ENCODE data around the gene MPPED2.

DNA sequence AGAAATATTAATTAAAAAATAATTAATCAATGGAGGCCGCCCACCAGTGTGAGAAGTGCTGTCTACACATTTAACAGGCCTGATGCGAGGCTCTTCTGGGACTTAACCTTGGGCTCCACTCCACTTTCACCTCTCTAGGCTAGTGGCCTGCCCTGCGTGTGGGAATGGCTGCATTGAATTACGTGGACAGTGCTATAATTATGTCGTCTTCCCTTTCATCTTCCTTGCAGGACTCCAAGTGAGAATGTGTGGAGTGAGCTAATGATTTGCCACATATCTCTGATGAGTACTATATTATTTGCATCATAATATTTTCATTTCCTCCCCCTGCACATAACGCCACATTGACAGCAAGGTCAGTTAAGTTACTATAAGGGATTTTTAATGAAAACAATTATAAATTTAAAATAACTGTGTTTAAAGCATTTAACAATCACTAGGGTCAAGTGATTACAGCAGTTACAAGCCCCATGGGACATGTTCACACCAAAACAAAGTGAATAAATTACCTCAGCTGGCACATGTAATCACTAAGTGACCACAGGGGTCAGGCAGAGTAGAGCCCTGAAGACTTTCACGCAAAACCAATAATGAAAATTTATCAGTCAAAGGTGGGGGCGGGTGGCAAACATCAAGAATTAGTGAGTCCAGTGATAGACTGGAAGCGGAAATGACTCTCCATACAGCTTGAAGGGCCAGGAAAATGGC, 63.5 kb downstream of the MPPED2 start:
- TF ChIP-seq, protein P1, sequence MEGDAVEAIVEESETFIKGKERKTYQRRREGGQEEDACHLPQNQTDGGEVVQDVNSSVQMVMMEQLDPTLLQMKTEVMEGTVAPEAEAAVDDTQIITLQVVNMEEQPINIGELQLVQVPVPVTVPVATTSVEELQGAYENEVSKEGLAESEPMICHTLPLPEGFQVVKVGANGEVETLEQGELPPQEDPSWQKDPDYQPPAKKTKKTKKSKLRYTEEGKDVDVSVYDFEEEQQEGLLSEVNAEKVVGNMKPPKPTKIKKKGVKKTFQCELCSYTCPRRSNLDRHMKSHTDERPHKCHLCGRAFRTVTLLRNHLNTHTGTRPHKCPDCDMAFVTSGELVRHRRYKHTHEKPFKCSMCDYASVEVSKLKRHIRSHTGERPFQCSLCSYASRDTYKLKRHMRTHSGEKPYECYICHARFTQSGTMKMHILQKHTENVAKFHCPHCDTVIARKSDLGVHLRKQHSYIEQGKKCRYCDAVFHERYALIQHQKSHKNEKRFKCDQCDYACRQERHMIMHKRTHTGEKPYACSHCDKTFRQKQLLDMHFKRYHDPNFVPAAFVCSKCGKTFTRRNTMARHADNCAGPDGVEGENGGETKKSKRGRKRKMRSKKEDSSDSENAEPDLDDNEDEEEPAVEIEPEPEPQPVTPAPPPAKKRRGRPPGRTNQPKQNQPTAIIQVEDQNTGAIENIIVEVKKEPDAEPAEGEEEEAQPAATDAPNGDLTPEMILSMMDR (IDR thresholded peaks at IDR 0.05; ENCODE audit: low read depth, low read length) = no peak
- TF ChIP-seq POLR2A (IDR thresholded peaks at IDR 0.05; ENCODE audit: extremely low read depth, insufficient read length) = no peak
- no peak for TF ChIP-seq MYC (IDR thresholded peaks at IDR 0.05; ENCODE audit: low read depth, low read length)
- TF ChIP-seq, protein P2, sequence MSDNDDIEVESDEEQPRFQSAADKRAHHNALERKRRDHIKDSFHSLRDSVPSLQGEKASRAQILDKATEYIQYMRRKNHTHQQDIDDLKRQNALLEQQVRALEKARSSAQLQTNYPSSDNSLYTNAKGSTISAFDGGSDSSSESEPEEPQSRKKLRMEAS (IDR thresholded peaks at IDR 0.05; ENCODE audit: low read depth, low read length) = no peak
